Measurements from ENCODE around the gene TBPL1. TPM values are rescaled to one million over a fixed set of nuclear protein-coding genes. Genes with fewer than 3 reads are reported as not detected.

The TBPL1 gene
- total and polyA plus RNA-seq, 2 of the 8 experiments (the other 6 are each of a cell fraction or from before 2014, with no cell fraction given): 32.5 to 67.0 TPM

- H3K23ac ChIP-seq (ENCODE audit: insufficient read length): no peak overlapping the region
- POLR2A ChIA-PET (ENCODE audit: partially characterized antibody): no interaction called here
- no peaks in the 10 kb centered on the region for H3K9me3 ChIP-seq (ENCODE audit: insufficient read depth in 2 of 2, low read depth in 1 of 2, low read length in 1 of 2)
- peaks cover 0 to under 1% (median 0%) of the 10 kb centered on the region in 4 experiments; a peak in 2 of 8 replicates for H3K36me3 ChIP-seq (ENCODE audit: control insufficient read depth in 2 of 4, insufficient read depth in 4 of 4, low read length in 3 of 4)
- H3K4me2 ChIP-seq (ENCODE audit: insufficient read depth in 1 of 2, low read depth in 2 of 2, low read length in 2 of 2): no peak overlapping the region
- H4K91ac ChIP-seq (replicated peaks; ENCODE audit: insufficient read length, low read length): no peak overlapping the region
- H3K56ac ChIP-seq (replicated peaks; ENCODE audit: insufficient read length, low read depth, low read length): no peak overlapping the region
- H3K4me3 ChIP-seq (ENCODE audit: extremely low read depth in 1 of 4, insufficient read depth in 2 of 4, low read depth in 3 of 4, low read length in 4 of 4): no peak overlapping the region
- no peak overlapping the region for H2AK5ac ChIP-seq (ENCODE audit: low read depth, low read length)
- CTCF ChIA-PET (ENCODE audit: partially characterized antibody): interaction anchor here (0.6 to 2.3 kb wide), 5 partner anchors 18 to 922 kb away, joined by 3 to 14 read pairs (median 3); no protein-coding TSS in a partner anchor
- no peak overlapping the region for H3K18ac ChIP-seq (ENCODE audit: extremely low read depth, low read length)
- no peak overlapping the region for H3K27ac ChIP-seq (ENCODE audit: low read depth, low read length)
- no peak overlapping the region for H3K4ac ChIP-seq (replicated peaks; ENCODE audit: insufficient read length, low read depth, low read length)
- 84% methylated on average over 5 of the region's 5 CpGs; no CpG with 5 or more reads in 1 of the 2 experiments for WGBS, 2 experiments (ENCODE audit: extremely low coverage in 1 of 2, insufficient coverage in 1 of 2, insufficient read length in 1 of 2, insufficient replicate concordance in 2 of 2, low coverage in 1 of 2, low lambda C conversion rate in 2 of 2, missing lambda C conversion rate in 1 of 2)
- H2BK15ac ChIP-seq (ENCODE audit: low read length): no peak overlapping the region
- H2BK5ac ChIP-seq (ENCODE audit: low read depth, low read length): no peak overlapping the region
- FAIRE-seq: no peak
- no peak for TF ChIP-seq TCF12 (IDR thresholded peaks at IDR 0.05; ENCODE audit: low read depth, low read length)
- H3K23me2 ChIP-seq (ENCODE audit: low read depth, low read length): no peaks in the 10 kb centered on the region
- no peaks in the 10 kb centered on the region for H3K79me1 ChIP-seq (ENCODE audit: low read depth, low read length)
- H2BK20ac ChIP-seq (ENCODE audit: low read length): no peak overlapping the region
- H3K4me1 ChIP-seq (replicated peaks in 1 of 4; ENCODE audit: control insufficient read depth in 3 of 4, insufficient read depth in 4 of 4, low read length in 3 of 4): 0 out of 7 replicates have a peak, but pooled peaks cover 0 to 2% (median 0%) of the 10 kb centered on the region in 4 experiments
- DNase-seq (ENCODE audit: low read depth in 1 of 2, low spot score in 2 of 2): no peak
- no peak overlapping the region for H3K9ac ChIP-seq (replicated peaks in 1 of 4; ENCODE audit: extremely low read depth in 1 of 4, low read depth in 3 of 4, low read length in 3 of 4)
- H3K14ac ChIP-seq (ENCODE audit: insufficient read length): no peak overlapping the region
- H4K5ac ChIP-seq (ENCODE audit: insufficient read length, low read depth, low read length): no peak overlapping the region
- no peak overlapping the region for H2BK12ac ChIP-seq (ENCODE audit: low read depth, low read length)
- H2AFZ ChIP-seq (ENCODE audit: low read length): no peak overlapping the region
- H3K79me2 ChIP-seq (ENCODE audit: control insufficient read depth in 1 of 2, insufficient read depth in 2 of 2, low read length in 2 of 2): no peaks in the 10 kb centered on the region
- H3K27me3 ChIP-seq (replicated peaks in 1 of 4; ENCODE audit: control insufficient read depth in 3 of 4, extremely low read depth in 1 of 4, insufficient read depth in 3 of 4, low read length in 3 of 4): no peaks in the 10 kb centered on the region; a peak in 1 of 7 replicates
- no peak overlapping the region for H2BK120ac ChIP-seq (replicated peaks; ENCODE audit: low read depth, low read length)
- H4K8ac ChIP-seq (ENCODE audit: extremely low read depth, insufficient read depth, low read length): no peak overlapping the region
- H4K20me1 ChIP-seq (replicated peaks in 1 of 2; ENCODE audit: control insufficient read depth in 1 of 2, insufficient read depth in 2 of 2, low read length in 2 of 2): no peaks in the 10 kb centered on the region
Measured at GRCh38 chr6:134021396-134022122, 68.5 kb downstream of the TBPL1 start.
